Erythroblast (primary cell): Measurements from ENCODE around the gene GLIS1.

ENCODE experiments used
- GATA1 ChIP-seq: IDR thresholded peaks from 2 replicates; pipeline ENCODE4 v1.6.1; 2011; ENCODE audit warnings: low read depth, mild to moderate bottlenecking, control low read depth, low read length, moderate library complexity
- POLR2A ChIP-seq: IDR thresholded peaks from 2 replicates; pipeline ENCODE4 v1.6.1; 2011; ENCODE audit warnings: mild to moderate bottlenecking, low read length

- TF ChIP-seq POLR2A (no peak), GATA1 (no peak)
Measured at GRCh38 chr1:53693773-53694717, 44.9 kb downstream of the GLIS1 start.
